T-cell (primary cell): ENCODE data around the gene SEZ6L2. TPM values are rescaled to one million over a fixed set of nuclear protein-coding genes. Genes with fewer than 3 reads are reported as not detected.
"Not testable (repeated sequence)": the region's sequence is repeated elsewhere in the genome, so short reads cannot be mapped to it uniquely, and the experiment has no call there.

Experiments used
- ATAC-seq, 4 experiments: fragments of 200-7000 bp in 3 of 4; fragments of 150-1000 bp in 1 of 4; cut with Tn5 transposase; replicated peaks in 1 of 4; 1 replicate in 3 of 4; 2 replicates in 1 of 4; pipeline ENCODE4 v1.10.0; 2021; ENCODE audit warnings: moderate library complexity in 3 of 4, mild to moderate bottlenecking in 2 of 4, moderate number of reproducible peaks in 1 of 4
- CTCF ChIA-PET, 2 donors: fragments of 300-600 bp; sonication (Branson Sonifier 250); formaldehyde crosslinking; loops; one replicate each; lab custom pipeline; 2022; ENCODE audit warnings: antibody characterized with exemption in 2 of 2; lab: Charles Lee
- POLR2A ChIA-PET, 2 donors: fragments of 300-600 bp; sonication (Branson Sonifier 250); formaldehyde crosslinking; loops; one replicate each; lab custom pipeline; 2022; ENCODE audit warnings: antibody characterized with exemption in 2 of 2; lab: Charles Lee
- DNase-seq, 35 experiments: peaks; one replicate each; pipeline versions ENCODE4 v3.0.0 to v3.0.0-alpha.2; 2013 to 2023
- H3K27ac ChIP-seq: one replicate; pipeline ENCODE4 v1.5.1; 2013; ENCODE audit warnings: low read length
- H3K27me3 ChIP-seq, 2 experiments: replicated peaks in 1 of 2; 1 replicate in 1 of 2; 2 replicates in 1 of 2; pipeline versions ENCODE4 v1.6.1 to v1.7.0; 2013; ENCODE audit warnings: low read length in 1 of 2, mixed read lengths in 1 of 2; ENCODE audit not compliant: control insufficient read depth in 2 of 2, insufficient read depth in 2 of 2; ENCODE audit errors: extremely low read depth in 1 of 2
- H3K36me3 ChIP-seq, 2 donors: 1 replicate in 1 of 2; 2 replicates in 1 of 2; pipeline versions ENCODE4 v1.6.1 to v1.7.0; 2013; ENCODE audit warnings: low read length in 1 of 2; ENCODE audit not compliant: control insufficient read depth in 2 of 2, insufficient read depth in 1 of 2; ENCODE audit errors: extremely low read depth in 1 of 2
- H3K4me1 ChIP-seq, 2 experiments: 1 replicate in 1 of 2; 2 replicates in 1 of 2; pipeline versions ENCODE4 v1.6.1 to v1.7.0; 2013; ENCODE audit warnings: low read length in 2 of 2, mixed read lengths in 1 of 2; ENCODE audit not compliant: insufficient read depth in 2 of 2, control insufficient read depth in 1 of 2; ENCODE audit errors: extremely low read depth in 1 of 2
- H3K4me3 ChIP-seq, 2 donors: 1 replicate in 1 of 2; 2 replicates in 1 of 2; pipeline versions ENCODE4 v1.5.1 to v1.7.0; 2013; ENCODE audit warnings: mild to moderate bottlenecking in 2 of 2, low read length in 1 of 2, moderate library complexity in 1 of 2; ENCODE audit not compliant: control insufficient read depth in 1 of 2; ENCODE audit errors: extremely low read depth in 1 of 2
- H3K9me3 ChIP-seq: 2 replicates; pipeline ENCODE4 v1.7.0; 2013
- H3K27ac Mint-ChIP-seq, 2 donors: one replicate each; pipeline ENCODE4 v1.8.0; 2020 to 2021; ENCODE audit warnings: mild to moderate bottlenecking in 2 of 2, mixed read lengths in 2 of 2
- H3K27me3 Mint-ChIP-seq, 2 donors: one replicate each; pipeline ENCODE4 v1.8.0; 2021 to 2022; ENCODE audit warnings: mixed read lengths in 2 of 2
- H3K36me3 Mint-ChIP-seq: one replicate; pipeline ENCODE4 v1.8.0; 2021; ENCODE audit warnings: mixed read lengths
- H3K4me1 Mint-ChIP-seq, 3 donors: one replicate each; pipeline ENCODE4 v1.8.0; 2020 to 2022; ENCODE audit warnings: mixed read lengths in 3 of 3, mild to moderate bottlenecking in 1 of 3
- H3K4me3 Mint-ChIP-seq, 3 donors: one replicate each; pipeline ENCODE4 v1.8.0; 2020 to 2022; ENCODE audit warnings: mild to moderate bottlenecking in 3 of 3, mixed read lengths in 3 of 3, moderate library complexity in 3 of 3
- H3K9me3 Mint-ChIP-seq, 3 donors: one replicate each; pipeline ENCODE4 v1.8.0; 2020 to 2022; ENCODE audit warnings: mixed read lengths in 3 of 3
- WGBS: methylation state at CpG from one replicate; pipeline ENCODE4 v1.1.5; 2013; ENCODE audit warnings: missing lambda C conversion rate; ENCODE audit not compliant: insufficient coverage; 5-methylcytosine and 5-hydroxymethylcytosine counted together
- total RNA-seq, 35 experiments: library from RNA in 6 of 35; stranded (reverse) in 6 of 35; fragments of 120-200 nt in 1 of 35; gene quantifications; one replicate each; pipeline versions ENCODE4 v1.2.1 to v1.2.4 and lab custom pipeline; 2013 to 2026

Gene SEZ6L2
- total RNA-seq, 5 donors from 2014 or later (not counting 1 experiment from before 2014, with no cell fraction given): 0.16 to 0.82 (median 0.47) TPM; not detected in 2

DNA sequence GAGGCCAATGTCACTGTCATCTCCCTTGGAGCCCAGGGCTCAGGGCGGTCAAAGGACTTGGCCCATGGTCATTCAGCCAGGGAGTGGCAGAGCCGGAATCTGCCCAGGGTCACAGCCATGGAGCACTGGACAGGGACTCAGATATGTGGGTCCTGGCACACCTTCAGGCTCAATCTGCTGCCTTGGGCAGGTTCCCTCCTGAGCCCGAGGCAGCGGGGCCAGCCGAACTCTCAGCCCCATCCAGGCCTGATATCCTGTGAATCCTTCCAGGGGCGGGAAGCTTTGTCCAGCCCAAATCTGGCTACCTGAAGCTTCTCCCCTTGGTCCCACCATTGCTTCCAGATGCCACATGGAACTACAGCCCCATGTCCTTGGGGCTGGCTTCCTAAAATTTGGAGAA lies 24.1 kb downstream of the SEZ6L2 start:
- 92% methylated on average over 6 of the region's 6 CpGs for WGBS
- peaks cover 13 to 18% (median 18%) of the 10 kb centered on the region in 3 donors for H3K4me1 Mint-ChIP-seq
- H3K27me3 Mint-ChIP-seq: peaks cover 15 to 27% of the 10 kb centered on the region in 2 donors
- H3K9me3 Mint-ChIP-seq: no peaks in the 10 kb centered on the region
- Histone ChIP-seq H3K36me3 (no peaks in the 10 kb centered on the region), H3K27me3 (peaks cover 0 to 54% of the 10 kb centered on the region in 2 experiments), H3K27ac (no peak overlapping the region), H3K4me3 (no peak overlapping the region), H3K9me3 (no peaks in the 10 kb centered on the region), H3K4me1 (peaks cover 3 to 21% of the 10 kb centered on the region in 2 experiments)
- CTCF ChIA-PET: interaction anchor here (0.5 to 0.7 kb wide), 2 partner anchors 187 to 241 kb away, joined by 4 to 9 read pairs; no protein-coding TSS in a partner anchor
- no peak overlapping the region for H3K4me3 Mint-ChIP-seq
- no peak for ATAC-seq
- H3K36me3 Mint-ChIP-seq: no peaks in the 10 kb centered on the region
- DNase-seq: no peak
- H3K27ac Mint-ChIP-seq: no peak overlapping the region
- POLR2A ChIA-PET: no interaction called here

DNA sequence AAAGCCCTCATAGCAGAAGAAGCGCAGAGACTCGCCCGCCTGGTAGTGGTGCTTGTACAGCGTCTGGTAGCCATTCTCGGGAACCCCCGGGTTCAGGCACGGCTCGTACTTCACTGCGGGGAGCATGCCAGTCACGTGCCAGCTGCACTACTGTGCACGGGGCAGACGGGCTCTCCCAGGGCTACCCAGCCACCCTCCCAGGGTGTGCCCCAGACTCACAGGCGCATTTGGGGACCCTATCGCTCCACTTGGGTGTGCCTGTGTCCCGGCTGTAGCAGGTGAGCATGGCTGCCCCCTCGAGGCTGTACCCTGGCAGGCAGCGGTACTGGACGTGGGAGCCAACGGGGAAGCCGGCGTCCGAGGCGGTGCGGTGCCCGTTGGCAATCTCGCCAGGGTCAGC lies 26.0 kb downstream of the SEZ6L2 start:
- Histone ChIP-seq H3K27me3 (peaks cover 0 to 37% of the 10 kb centered on the region in 2 experiments), H3K27ac (no peak overlapping the region), H3K4me1 (peaks cover 3 to 21% of the 10 kb centered on the region in 2 experiments), H3K9me3 (no peaks in the 10 kb centered on the region), H3K36me3 (no peaks in the 10 kb centered on the region), H3K4me3 (no peak overlapping the region)
- no peak overlapping the region for H3K27ac Mint-ChIP-seq
- H3K9me3 Mint-ChIP-seq: no peaks in the 10 kb centered on the region
- H3K4me1 Mint-ChIP-seq: peaks cover 13 to 18% (median 18%) of the 10 kb centered on the region in 3 donors
- H3K4me3 Mint-ChIP-seq: no peak overlapping the region
- H3K36me3 Mint-ChIP-seq: no peaks in the 10 kb centered on the region
- DNase-seq (no peak), ATAC-seq (no peak)
- CTCF ChIA-PET: interaction anchor here in 1 of 2 donors (0.5 kb wide), 1 partner anchor 1632 kb away, joined by 4 read pairs; no protein-coding TSS in a partner anchor
- peaks cover 10 to 21% of the 10 kb centered on the region in 2 donors for H3K27me3 Mint-ChIP-seq
- WGBS: 89% methylated on average over 26 of the region's 26 CpGs
- POLR2A ChIA-PET: interaction anchor here in 1 of 2 donors (0.6 kb wide), 1 partner anchor 60 kb away, joined by 12 read pairs; no protein-coding TSS in a partner anchor

DNA sequence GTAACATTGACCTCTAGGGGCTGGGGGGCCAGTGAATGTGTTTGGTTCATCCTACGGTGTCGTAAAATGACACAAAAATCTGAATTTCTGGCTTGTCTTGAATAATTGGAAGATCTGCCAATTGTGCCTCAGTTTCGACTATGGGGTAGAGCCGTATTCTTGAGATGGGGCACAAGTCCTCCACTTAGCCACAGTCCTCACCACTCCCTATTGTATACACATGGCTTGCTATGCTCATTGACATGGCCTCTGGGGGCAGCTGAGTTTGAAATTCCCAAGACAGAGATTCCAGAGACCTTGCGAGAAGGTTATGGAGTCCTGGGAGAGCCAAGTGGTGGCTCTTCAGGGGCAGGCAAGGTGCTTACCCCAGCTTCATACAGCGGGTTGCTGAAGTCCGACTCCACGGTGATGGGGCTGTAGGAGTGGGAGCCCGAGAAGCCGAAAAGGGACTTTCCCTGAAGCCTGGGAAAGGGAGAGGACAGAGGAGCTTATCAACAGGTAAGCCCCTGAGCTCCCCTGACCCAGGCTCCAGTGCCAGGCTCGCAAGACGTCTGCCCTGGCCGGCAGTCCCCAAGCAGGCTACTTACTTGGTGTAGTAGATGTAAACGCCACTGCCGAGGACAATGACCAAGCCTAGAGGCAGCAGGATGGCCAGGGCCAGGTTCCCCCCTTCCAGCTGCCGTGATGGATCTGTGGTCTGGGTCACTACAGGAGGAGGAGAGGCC lies 27.4 kb downstream of the SEZ6L2 start:
- no peak overlapping the region for H3K27ac Mint-ChIP-seq
- peaks cover 5 to 7% (median 7%) of the 10 kb centered on the region in 3 donors for H3K4me1 Mint-ChIP-seq
- peaks cover 2 to 12% of the 10 kb centered on the region in 2 experiments for H3K4me1 ChIP-seq
- no peaks in the 10 kb centered on the region for H3K9me3 Mint-ChIP-seq
- ATAC-seq (no peak), DNase-seq (no peak)
- H3K4me3 Mint-ChIP-seq: no peak overlapping the region
- 95% methylated on average over 9 of the region's 16 CpGs for WGBS
- H3K27me3 Mint-ChIP-seq: peaks cover 0 to 9% of the 10 kb centered on the region in 2 donors
- H3K27me3 ChIP-seq: peaks cover 0 to 27% of the 10 kb centered on the region in 2 experiments
- POLR2A ChIA-PET: no interaction called here
- no peak overlapping the region for H3K27ac ChIP-seq
- H3K36me3 ChIP-seq: no peaks in the 10 kb centered on the region
- CTCF ChIA-PET: interaction anchor here in 1 of 2 donors (0.8 kb wide), 1 partner anchor 24 kb away, joined by 4 read pairs; no protein-coding TSS in a partner anchor
- no peaks in the 10 kb centered on the region for H3K9me3 ChIP-seq
- no peak overlapping the region for H3K4me3 ChIP-seq
- no peaks in the 10 kb centered on the region for H3K36me3 Mint-ChIP-seq

DNA sequence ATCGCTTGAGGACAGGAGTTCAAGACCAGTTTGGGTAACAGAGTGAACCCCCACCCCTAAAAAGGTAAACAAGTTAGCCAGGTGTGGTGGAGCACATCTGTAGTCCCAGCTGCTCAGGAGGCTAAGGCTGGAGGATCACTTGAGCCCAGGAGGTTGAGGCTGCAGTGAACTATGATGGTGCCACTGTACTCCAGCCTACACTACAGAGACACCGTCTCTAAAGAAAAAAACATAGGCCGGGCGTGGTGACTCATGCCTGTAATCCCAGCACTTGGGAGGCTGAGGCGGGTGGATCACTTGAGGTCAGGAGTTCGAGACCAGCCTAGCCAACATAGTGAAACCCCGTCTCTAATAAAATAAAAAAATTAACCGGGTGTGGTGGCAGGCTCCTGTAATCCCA lies 30.3 kb downstream of the SEZ6L2 start:
- H3K4me3 ChIP-seq, H3K27me3 ChIP-seq, H3K4me1 ChIP-seq, H3K4me3 Mint-ChIP-seq, H3K9me3 ChIP-seq, H3K36me3 ChIP-seq, H3K27ac Mint-ChIP-seq, DNase-seq, CTCF ChIA-PET, H3K27ac ChIP-seq, H3K4me1 Mint-ChIP-seq, H3K9me3 Mint-ChIP-seq, H3K27me3 Mint-ChIP-seq, POLR2A ChIA-PET, H3K36me3 Mint-ChIP-seq, ATAC-seq: not testable (repeated sequence)
- 92% methylated on average over 2 of the region's 8 CpGs for WGBS

DNA sequence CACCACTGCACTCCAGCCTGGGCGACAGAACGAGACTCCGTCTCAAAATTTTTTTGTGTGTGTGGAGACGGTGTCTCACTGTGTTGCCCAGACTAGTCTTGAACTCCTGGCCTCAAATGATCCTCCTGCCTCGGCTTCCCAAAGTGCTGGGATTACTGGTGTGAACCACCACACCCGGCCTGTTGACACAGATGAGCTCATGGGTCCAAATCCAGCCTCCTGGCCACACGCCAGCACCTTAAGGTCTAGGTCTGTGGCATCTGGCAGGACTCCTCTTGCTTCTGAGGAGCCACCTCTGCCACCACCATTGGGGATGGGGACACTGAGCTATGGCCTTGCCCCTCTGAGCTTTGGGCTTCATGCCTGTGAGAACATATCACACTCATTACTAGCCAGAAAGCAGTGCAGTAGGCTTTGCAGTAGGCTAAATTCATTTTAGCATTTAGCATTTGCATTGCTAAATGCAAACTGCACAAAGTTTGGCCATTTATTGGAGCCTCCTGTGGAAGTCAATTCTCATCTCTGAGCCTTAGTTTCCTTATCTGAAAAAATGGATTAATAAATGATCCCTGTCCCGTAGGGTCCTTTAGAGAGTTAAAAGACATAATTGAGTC lies 30.8 kb downstream of the SEZ6L2 start:
- Mint-ChIP-seq H3K4me1 (peaks cover 0 to 3% (median under 1%) of the 10 kb centered on the region in 3 donors), H3K9me3 (no peaks in the 10 kb centered on the region), H3K4me3 (no peak overlapping the region), H3K36me3 (no peaks in the 10 kb centered on the region), H3K27ac (no peak overlapping the region), H3K27me3 (no peaks in the 10 kb centered on the region)
- no peak for ATAC-seq
- H3K4me1 ChIP-seq: peaks cover 0 to 4% of the 10 kb centered on the region in 2 experiments
- no peak overlapping the region for H3K27ac ChIP-seq
- DNase-seq: no peak
- WGBS: 85% methylated on average over 8 of the region's 8 CpGs
- POLR2A ChIA-PET: no interaction called here
- no peak overlapping the region for H3K4me3 ChIP-seq
- H3K27me3 ChIP-seq: peaks cover 0 to 7% of the 10 kb centered on the region in 2 experiments
- no peaks in the 10 kb centered on the region for H3K36me3 ChIP-seq
- H3K9me3 ChIP-seq: no peaks in the 10 kb centered on the region
- CTCF ChIA-PET: no interaction called here

DNA sequence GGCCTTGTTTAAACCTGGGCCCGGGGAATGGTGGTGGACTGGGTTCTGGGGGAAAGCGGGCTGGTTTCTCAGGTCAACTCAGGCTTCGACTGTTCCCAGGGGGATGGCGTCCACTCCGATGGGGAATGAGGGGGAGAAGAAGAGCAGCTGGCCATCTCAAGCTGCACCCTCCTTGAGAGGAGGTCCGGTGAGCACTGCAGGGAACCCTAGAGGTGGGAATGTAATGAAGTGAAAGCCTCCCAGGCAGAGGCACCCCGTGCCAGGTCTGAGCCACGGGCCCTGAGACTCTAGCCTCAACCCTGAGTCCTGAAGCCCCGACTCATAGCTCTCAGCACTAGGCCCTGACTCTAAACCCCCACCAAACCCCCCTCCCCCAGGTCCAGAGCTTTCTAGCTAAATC lies 35.1 kb downstream of the SEZ6L2 start:
- H3K4me1 Mint-ChIP-seq: peaks cover 20 to 33% (median 21%) of the 10 kb centered on the region in 3 donors
- no peaks in the 10 kb centered on the region for H3K9me3 ChIP-seq
- H3K36me3 Mint-ChIP-seq: peaks cover 13% of the 10 kb centered on the region
- H3K4me3 ChIP-seq: no peak overlapping the region
- H3K27me3 Mint-ChIP-seq: no peaks in the 10 kb centered on the region
- no peak overlapping the region for H3K27ac Mint-ChIP-seq
- CTCF ChIA-PET: interaction anchor here in 1 of 2 donors (1.6 kb wide), 1 partner anchor 16 kb away, joined by 4 read pairs; no protein-coding TSS in a partner anchor
- peaks cover 5 to 31% of the 10 kb centered on the region in 2 experiments for H3K4me1 ChIP-seq
- POLR2A ChIA-PET: no interaction called here
- H3K27me3 ChIP-seq: peaks cover 0 to 4% of the 10 kb centered on the region in 2 experiments
- no peaks in the 10 kb centered on the region for H3K9me3 Mint-ChIP-seq
- ATAC-seq: no peak
- H3K4me3 Mint-ChIP-seq: peak overlapping the region in 1 of 3 donors; percentile 17
- no peak overlapping the region for H3K27ac ChIP-seq
- DNase-seq: no peak
- H3K36me3 ChIP-seq: peaks cover 6 to 20% of the 10 kb centered on the region in 2 donors
- WGBS: 72% methylated on average over 8 of the region's 9 CpGs
